GM23338 (cell line): ENCODE measurements around the gene OAS2. TPM values are rescaled to one million over a fixed set of nuclear protein-coding genes. Genes with fewer than 3 reads are reported as not detected.

Experiments
- ATAC-seq: fragments of 200-7000 bp; cut with Tn5 transposase; 3 replicates; pipeline ENCODE4 v1.9.1; 2020
- DNase-seq: peaks from one replicate; pipeline ENCODE4 v3.0.0-alpha.2; 2015; ENCODE audit warnings: low spot score
- H2AFZ ChIP-seq: fragments of 200-600 bp; sonication (generic); 2 replicates; pipeline ENCODE4 v1.8.0; 2016; ENCODE audit warnings: antibody characterized with exemption, mild to moderate bottlenecking, moderate library complexity
- H3F3A ChIP-seq: fragments of 200-600 bp; sonication (generic); replicated peaks from 2 replicates; pipeline ENCODE4 v1.8.0; 2017; ENCODE audit warnings: antibody characterized with exemption, mixed run types, low read depth
- H3K27ac ChIP-seq: fragments of 200-600 bp; sonication (generic); 2 replicates; pipeline ENCODE4 v1.6.1; 2016; ENCODE audit warnings: low read depth
- H3K27me3 ChIP-seq: fragments of 200-600 bp; sonication (generic); 2 replicates; pipeline ENCODE4 v1.8.0; 2016; ENCODE audit warnings: mild to moderate bottlenecking, mixed run types, moderate library complexity; ENCODE audit not compliant: insufficient read depth
- H3K36me3 ChIP-seq: fragments of 200-600 bp; sonication (generic); 2 replicates; pipeline ENCODE4 v1.8.0; 2016; ENCODE audit warnings: mild to moderate bottlenecking; ENCODE audit not compliant: insufficient read depth
- H3K4me1 ChIP-seq: fragments of 200-600 bp; sonication (generic); 2 replicates; pipeline ENCODE4 v1.8.0; 2016; ENCODE audit warnings: mild to moderate bottlenecking, moderate library complexity; ENCODE audit not compliant: insufficient read depth
- H3K4me2 ChIP-seq: fragments of 200-600 bp; sonication (generic); 2 replicates; pipeline ENCODE4 v1.7.1; 2017; ENCODE audit warnings: mixed run types
- H3K4me3 ChIP-seq: fragments of 200-600 bp; sonication (generic); 2 replicates; pipeline ENCODE4 v1.6.1; 2016; ENCODE audit warnings: mixed run types
- H3K79me2 ChIP-seq: fragments of 200-600 bp; sonication (generic); replicated peaks from 2 replicates; pipeline ENCODE4 v1.8.0; 2017; ENCODE audit warnings: mild to moderate bottlenecking; ENCODE audit not compliant: insufficient read depth
- H3K9me2 ChIP-seq: fragments of 200-600 bp; sonication (generic); 2 replicates; pipeline ENCODE4 v1.8.0; 2017; ENCODE audit not compliant: insufficient read depth
- H4K20me1 ChIP-seq: fragments of 200-600 bp; sonication (generic); replicated peaks from 2 replicates; pipeline ENCODE4 v1.8.0; 2017; ENCODE audit warnings: mild to moderate bottlenecking; ENCODE audit not compliant: insufficient read depth
- H3K27ac Mint-ChIP-seq: 2 replicates; pipeline ENCODE4 v1.8.0; 2020; ENCODE audit warnings: inconsistent platforms, mild to moderate bottlenecking, moderate library complexity, mixed read lengths
- H3K27me3 Mint-ChIP-seq: 3 replicates; pipeline ENCODE4 v1.8.0; 2022; ENCODE audit warnings: low read depth, mild to moderate bottlenecking, moderate library complexity, mixed read lengths, inconsistent platforms; ENCODE audit not compliant: insufficient read depth, poor library complexity
- H3K36me3 Mint-ChIP-seq: 3 replicates; pipeline ENCODE4 v1.8.0; 2021; ENCODE audit warnings: low read depth, mild to moderate bottlenecking, inconsistent platforms, moderate library complexity, mixed read lengths
- H3K4me1 Mint-ChIP-seq: 3 replicates; pipeline ENCODE4 v1.8.0; 2020; ENCODE audit warnings: mild to moderate bottlenecking, inconsistent platforms, mixed read lengths
- H3K4me3 Mint-ChIP-seq: 3 replicates; pipeline ENCODE4 v1.8.0; 2021; ENCODE audit warnings: moderate library complexity, mild to moderate bottlenecking, inconsistent platforms, mixed read lengths
- H3K9me3 Mint-ChIP-seq: 3 replicates; pipeline ENCODE4 v1.8.0; 2020; ENCODE audit warnings: moderate library complexity, mild to moderate bottlenecking, inconsistent platforms, mixed read lengths
- CTCF ChIP-seq, 2 experiments: fragments of 200-600 bp in 1 of 2; sonication (generic) in 1 of 2; conservative IDR thresholded peaks; 2 replicates each; pipeline versions ENCODE4 v1.5.1 to v1.6.1; 2016 to 2017; ENCODE audit warnings: antibody characterized with exemption in 2 of 2, low read depth in 2 of 2, mild to moderate bottlenecking in 2 of 2, moderate library complexity in 1 of 2
- ETS1 ChIP-seq: IDR thresholded peaks from 2 replicates; pipeline ENCODE4 v1.6.1; 2016; ENCODE audit warnings: antibody characterized with exemption
- EZH2 ChIP-seq: fragments of 200-600 bp; sonication (generic); IDR thresholded peaks from one replicate; pipeline ENCODE4 v1.8.0; 2017; ENCODE audit warnings: antibody characterized with exemption, mild to moderate bottlenecking, low read depth; ENCODE audit not compliant: unreplicated experiment
- EZH2phosphoT487 ChIP-seq: fragments of 200-600 bp; sonication (generic); IDR thresholded peaks from one replicate; pipeline ENCODE4 v1.8.1; 2018; ENCODE audit warnings: antibody characterized with exemption; ENCODE audit not compliant: unreplicated experiment
- JUNB ChIP-seq: IDR thresholded peaks from one replicate; pipeline ENCODE4 v1.6.1; 2016; ENCODE audit warnings: antibody characterized with exemption; ENCODE audit not compliant: unreplicated experiment
- NANOG ChIP-seq: IDR thresholded peaks from 2 replicates; pipeline ENCODE4 v1.6.1; 2016; ENCODE audit warnings: antibody characterized with exemption, borderline replicate concordance
- POLR2AphosphoS5 ChIP-seq: IDR thresholded peaks from 2 replicates; pipeline ENCODE4 v1.6.1; 2016; ENCODE audit warnings: antibody characterized with exemption, low read depth
- STAT1 ChIP-seq: IDR thresholded peaks from one replicate; pipeline ENCODE4 v1.6.1; 2016; ENCODE audit warnings: antibody characterized with exemption; ENCODE audit not compliant: unreplicated experiment
- ZNF114 ChIP-seq: fragments of 250-450 bp; sonication (Bioruptor Pico); IDR thresholded peaks from 2 replicates; pipeline ENCODE4 v1.5.0; 2020; ENCODE audit warnings: mild to moderate bottlenecking, moderate library complexity
- ZNF331 ChIP-seq: fragments of 250-450 bp; sonication (Bioruptor Pico); IDR thresholded peaks from 2 replicates; pipeline ENCODE4 v1.5.0; 2020; ENCODE audit warnings: low read depth, mild to moderate bottlenecking, moderate library complexity
- polyA plus RNA-seq: library from polyadenylated mRNA; unstranded; fragments of >200 nt; fragmentation: Nextera tagmentation; extraction: Ambion mirVana; gene quantifications from 2 replicates; pipeline ENCODE4 v1.2.1, GENCODE V29; 2016
- total RNA-seq: library from RNA; depleted of rRNA; stranded (reverse); fragments of >200 nt; shearing (Covaris generic); gene quantifications from 2 replicates; pipeline ENCODE4 v1.2.3, GENCODE V29; 2014
- TF ChIP-seq, protein P1 (sequence below): IDR thresholded peaks from one replicate; pipeline ENCODE4 v1.6.1; 2018; ENCODE audit warnings: antibody characterized with exemption; ENCODE audit not compliant: unreplicated experiment

Gene OAS2
- total and polyA plus RNA-seq, 2 experiments from 2014 or later = 0.10 TPM; not detected in 1

DNA sequence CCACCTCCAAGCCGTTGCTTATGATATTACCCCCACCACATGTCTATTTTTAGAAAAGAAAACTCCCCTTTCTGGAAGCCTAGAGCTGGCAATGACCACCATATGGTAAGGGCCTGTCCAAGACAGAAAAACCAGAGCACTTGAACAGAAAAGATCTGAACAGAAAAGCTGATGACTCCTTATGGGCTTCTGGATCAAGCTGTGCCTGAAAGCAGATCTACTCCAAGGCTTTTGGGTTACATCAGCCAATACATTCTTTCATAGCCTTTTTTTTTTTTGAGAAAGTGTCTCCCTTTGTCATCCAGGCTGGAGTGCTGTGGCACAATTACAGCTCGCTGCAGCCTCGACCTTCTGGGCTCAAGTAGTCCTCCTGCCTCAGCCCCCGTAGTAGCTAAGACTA lies 16.8 kb upstream of the OAS2 start:
- ATAC-seq = no peak
- Mint-ChIP-seq H3K27me3 (peaks cover 4% of the 10 kb centered on the region), H3K27ac (no peak overlapping the region), H3K9me3 (peaks cover 44% of the 10 kb centered on the region), H3K36me3 (peaks cover 16% of the 10 kb centered on the region), H3K4me1 (no peaks in the 10 kb centered on the region), H3K4me3 (no peak overlapping the region)
- no peak overlapping the region for H3K27ac ChIP-seq
- H3F3A ChIP-seq = no peaks in the 10 kb centered on the region
- H3K27me3 ChIP-seq = no peaks in the 10 kb centered on the region
- H3K4me2 ChIP-seq = no peak overlapping the region
- H3K4me1 ChIP-seq = no peaks in the 10 kb centered on the region
- H4K20me1 ChIP-seq = no peaks in the 10 kb centered on the region
- H3K4me3 ChIP-seq = no peak overlapping the region
- H3K36me3 ChIP-seq = peaks cover 6% of the 10 kb centered on the region; the same call in 1 of the 2 replicates
- no peak for DNase-seq
- no peaks in the 10 kb centered on the region for H3K79me2 ChIP-seq
- no peak overlapping the region for H2AFZ ChIP-seq
- TF ChIP-seq EZH2 = no peak
- no peak for TF ChIP-seq ZNF114 (CRISPR knock-in tag)
- no peak for TF ChIP-seq EZH2phosphoT487
- TF ChIP-seq STAT1 = no peak
- TF ChIP-seq ETS1 = no peak
- no peak for TF ChIP-seq CTCF (conservative IDR thresholded peaks at IDR 0.05; ENCODE audit: low read depth in 2 of 2)
- TF ChIP-seq, protein P1, sequence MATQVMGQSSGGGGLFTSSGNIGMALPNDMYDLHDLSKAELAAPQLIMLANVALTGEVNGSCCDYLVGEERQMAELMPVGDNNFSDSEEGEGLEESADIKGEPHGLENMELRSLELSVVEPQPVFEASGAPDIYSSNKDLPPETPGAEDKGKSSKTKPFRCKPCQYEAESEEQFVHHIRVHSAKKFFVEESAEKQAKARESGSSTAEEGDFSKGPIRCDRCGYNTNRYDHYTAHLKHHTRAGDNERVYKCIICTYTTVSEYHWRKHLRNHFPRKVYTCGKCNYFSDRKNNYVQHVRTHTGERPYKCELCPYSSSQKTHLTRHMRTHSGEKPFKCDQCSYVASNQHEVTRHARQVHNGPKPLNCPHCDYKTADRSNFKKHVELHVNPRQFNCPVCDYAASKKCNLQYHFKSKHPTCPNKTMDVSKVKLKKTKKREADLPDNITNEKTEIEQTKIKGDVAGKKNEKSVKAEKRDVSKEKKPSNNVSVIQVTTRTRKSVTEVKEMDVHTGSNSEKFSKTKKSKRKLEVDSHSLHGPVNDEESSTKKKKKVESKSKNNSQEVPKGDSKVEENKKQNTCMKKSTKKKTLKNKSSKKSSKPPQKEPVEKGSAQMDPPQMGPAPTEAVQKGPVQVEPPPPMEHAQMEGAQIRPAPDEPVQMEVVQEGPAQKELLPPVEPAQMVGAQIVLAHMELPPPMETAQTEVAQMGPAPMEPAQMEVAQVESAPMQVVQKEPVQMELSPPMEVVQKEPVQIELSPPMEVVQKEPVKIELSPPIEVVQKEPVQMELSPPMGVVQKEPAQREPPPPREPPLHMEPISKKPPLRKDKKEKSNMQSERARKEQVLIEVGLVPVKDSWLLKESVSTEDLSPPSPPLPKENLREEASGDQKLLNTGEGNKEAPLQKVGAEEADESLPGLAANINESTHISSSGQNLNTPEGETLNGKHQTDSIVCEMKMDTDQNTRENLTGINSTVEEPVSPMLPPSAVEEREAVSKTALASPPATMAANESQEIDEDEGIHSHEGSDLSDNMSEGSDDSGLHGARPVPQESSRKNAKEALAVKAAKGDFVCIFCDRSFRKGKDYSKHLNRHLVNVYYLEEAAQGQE = no peak
- no peak for TF ChIP-seq NANOG
- TF ChIP-seq JUNB = no peak
- no peaks in the 10 kb centered on the region for H3K9me2 ChIP-seq

GRCh38 chr12:112962561-112962960 lies 15.8 kb upstream of the OAS2 start:
- Mint-ChIP-seq H3K4me1 (no peaks in the 10 kb centered on the region), H3K4me3 (no peak overlapping the region), H3K27ac (no peak overlapping the region), H3K36me3 (peaks cover 16% of the 10 kb centered on the region), H3K27me3 (peaks cover 7% of the 10 kb centered on the region), H3K9me3 (peaks cover 44% of the 10 kb centered on the region)
- H3K4me2 ChIP-seq = no peak overlapping the region
- H3K4me1 ChIP-seq = no peaks in the 10 kb centered on the region
- H2AFZ ChIP-seq = no peak overlapping the region
- H3F3A ChIP-seq = no peaks in the 10 kb centered on the region
- no peaks in the 10 kb centered on the region for H3K9me2 ChIP-seq
- DNase-seq = no peak
- ATAC-seq = no peak
- peaks cover 6% of the 10 kb centered on the region; the same call in 1 of the 2 replicates for H3K36me3 ChIP-seq
- H3K4me3 ChIP-seq = no peak overlapping the region
- H3K79me2 ChIP-seq = no peaks in the 10 kb centered on the region
- no peaks in the 10 kb centered on the region for H4K20me1 ChIP-seq
- no peak overlapping the region for H3K27ac ChIP-seq
- no peaks in the 10 kb centered on the region for H3K27me3 ChIP-seq
- TF ChIP-seq JUNB (no peak), POLR2AphosphoS5 (no peak), STAT1 (no peak), ETS1 (no peak), ZNF331 (CRISPR knock-in tag) (no peak), CTCF (conservative IDR thresholded peaks at IDR 0.05; ENCODE audit: low read depth in 2 of 2) (no peak), NANOG (no peak)
